ENCODE data around the gene NLGN1.

Gene NLGN1

GRCh38 chr3:174318181-174318580 is 920.6 kb downstream of the NLGN1 start:
- no peak for TF ChIP-seq CTCF (IDR thresholded peaks at IDR 0.05; ENCODE audit: insufficient read depth, low read length, poor library complexity, severe bottlenecking)
- Histone ChIP-seq H3K4me3 (replicated peaks; ENCODE audit: low read depth, low read length) (no peak overlapping the region), H3K27me3 (replicated peaks; ENCODE audit: control insufficient read depth, insufficient read depth, low read length) (no peaks in the 10 kb centered on the region), H3K36me3 (ENCODE audit: control insufficient read depth, insufficient read depth, low read length) (no peaks in the 10 kb centered on the region)
- no peak for DNase-seq (ENCODE audit: extremely low read depth, insufficient read length)

GRCh38 chr3:174321548-174321947 is 924.0 kb downstream of the NLGN1 start:
- Histone ChIP-seq H3K36me3 (ENCODE audit: control insufficient read depth, insufficient read depth, low read length) (no peaks in the 10 kb centered on the region), H3K4me3 (replicated peaks; ENCODE audit: low read depth, low read length) (no peak overlapping the region), H3K27me3 (replicated peaks; ENCODE audit: control insufficient read depth, insufficient read depth, low read length) (no peaks in the 10 kb centered on the region)
- DNase-seq (ENCODE audit: extremely low read depth, insufficient read length): no peak
- no peak for TF ChIP-seq CTCF (IDR thresholded peaks at IDR 0.05; ENCODE audit: insufficient read depth, low read length, poor library complexity, severe bottlenecking)

DNA sequence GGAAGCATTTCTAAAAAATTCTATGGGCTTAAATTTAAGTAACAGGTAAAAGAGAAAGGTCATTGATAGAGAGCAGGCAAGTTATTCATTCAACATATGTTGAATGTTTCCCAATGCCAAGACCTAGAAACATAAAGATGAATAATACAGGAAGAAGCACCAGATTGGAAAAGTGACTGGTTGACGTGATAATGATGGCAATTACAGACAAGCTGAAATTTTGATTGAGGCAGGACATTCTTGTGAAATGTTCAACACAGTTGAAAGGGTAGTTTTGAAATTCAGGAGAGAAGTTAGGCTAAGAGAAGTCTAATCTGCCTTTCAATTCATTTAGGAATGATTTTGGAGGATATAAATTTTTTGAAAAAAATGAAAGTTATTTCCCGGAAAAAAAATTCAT is 925.2 kb downstream of the NLGN1 start:
- TF ChIP-seq CTCF (IDR thresholded peaks at IDR 0.05; ENCODE audit: insufficient read depth, low read length, poor library complexity, severe bottlenecking): no peak
- Histone ChIP-seq H3K27me3 (replicated peaks; ENCODE audit: control insufficient read depth, insufficient read depth, low read length) (no peaks in the 10 kb centered on the region), H3K36me3 (ENCODE audit: control insufficient read depth, insufficient read depth, low read length) (no peaks in the 10 kb centered on the region), H3K4me3 (replicated peaks; ENCODE audit: low read depth, low read length) (no peak overlapping the region)
- no peak for DNase-seq (ENCODE audit: extremely low read depth, insufficient read length)

GRCh38 chr3:174325171-174325570 is 927.6 kb downstream of the NLGN1 start:
- Histone ChIP-seq H3K27me3 (replicated peaks; ENCODE audit: control insufficient read depth, insufficient read depth, low read length) (no peaks in the 10 kb centered on the region), H3K36me3 (ENCODE audit: control insufficient read depth, insufficient read depth, low read length) (no peaks in the 10 kb centered on the region)
- DNase-seq (ENCODE audit: extremely low read depth, insufficient read length): no peak

DNA sequence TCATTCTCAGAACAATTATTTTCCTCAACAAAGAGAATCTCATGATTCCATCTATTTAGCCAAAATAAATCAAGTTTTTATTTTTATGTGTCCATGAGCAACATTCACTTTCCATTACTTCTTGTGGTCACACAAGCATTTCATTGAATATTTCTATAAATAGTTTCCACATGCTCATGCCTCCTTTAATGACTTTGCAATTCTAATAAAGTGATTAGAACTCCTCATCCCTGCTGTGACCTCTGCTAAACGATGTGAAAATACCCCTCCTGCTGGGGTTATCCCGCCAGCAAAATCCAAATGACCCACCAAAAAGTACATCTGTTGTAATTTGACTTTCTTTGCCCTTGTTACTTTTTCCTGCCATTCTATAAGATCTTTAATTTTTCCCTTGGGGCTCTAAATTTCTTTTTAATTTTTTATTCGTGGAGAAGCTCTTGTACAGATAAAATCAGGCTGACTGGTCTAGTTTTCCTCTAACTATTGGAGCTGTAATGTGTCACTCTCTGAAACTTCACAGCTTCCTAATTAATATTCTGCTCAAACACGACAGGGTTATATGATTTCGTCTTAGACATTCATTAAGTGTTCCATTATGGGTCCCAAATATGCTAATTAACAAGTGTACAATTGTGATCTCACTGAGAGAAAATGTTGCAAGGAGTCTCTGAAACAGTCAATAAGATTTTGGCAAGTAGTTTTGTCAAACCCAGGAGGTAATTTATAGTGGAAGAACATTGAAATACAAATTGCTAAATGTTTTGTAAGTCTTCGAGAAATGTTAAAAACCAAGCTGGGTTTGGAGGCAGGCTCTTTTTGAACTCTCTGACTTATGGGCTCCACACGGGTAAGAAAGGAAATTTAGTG is 928.5 kb downstream of the NLGN1 start:
- TF ChIP-seq CTCF (IDR thresholded peaks at IDR 0.05; ENCODE audit: insufficient read depth, low read length, poor library complexity, severe bottlenecking): no peak
- H3K36me3 ChIP-seq (ENCODE audit: control insufficient read depth, insufficient read depth, low read length): no peaks in the 10 kb centered on the region
- no peak for DNase-seq (ENCODE audit: extremely low read depth, insufficient read length)
- H3K27me3 ChIP-seq (replicated peaks; ENCODE audit: control insufficient read depth, insufficient read depth, low read length): no peaks in the 10 kb centered on the region
- no peak overlapping the region for H3K4me3 ChIP-seq (replicated peaks; ENCODE audit: low read depth, low read length)

More at GRCh38 chr3:174325171-174325570, 927.6 kb downstream of the NLGN1 start:
- H3K4me3 ChIP-seq (replicated peaks; ENCODE audit: low read depth, low read length): no peak overlapping the region
- no peak for TF ChIP-seq CTCF (IDR thresholded peaks at IDR 0.05; ENCODE audit: insufficient read depth, low read length, poor library complexity, severe bottlenecking)

All from GM06990 (cell line).